Activated CD4-positive, alpha-beta T cell treated with anti-CD3 and anti-CD28 coated beads for 36 hours (primary cell): Measurements from ENCODE around the gene BEGAIN. TPM values are rescaled to one million over a fixed set of nuclear protein-coding genes. Genes with fewer than 3 reads are reported as not detected.

Experiments
- ATAC-seq: fragments of 200-7000 bp; cut with Tn5 transposase; one replicate; pipeline ENCODE4 v1.10.0; 2021; ENCODE audit warnings: mild to moderate bottlenecking, moderate library complexity
- CTCF ChIA-PET: fragments of 350-600 bp; sonication (Branson Sonifier 250); formaldehyde crosslinking; loops from one replicate; lab custom pipeline; 2021; ENCODE audit warnings: antibody characterized with exemption; lab: Charles Lee
- POLR2A ChIA-PET: fragments of 350-600 bp; sonication (Branson Sonifier 250); formaldehyde crosslinking; loops from one replicate; lab custom pipeline; 2021; ENCODE audit warnings: antibody characterized with exemption, inconsistent platforms; lab: Charles Lee
- DNase-seq: peaks from one replicate; pipeline ENCODE4 v3.0.0-alpha.2; 2020
- H3K27ac Mint-ChIP-seq: one replicate; pipeline ENCODE4 v1.8.0; 2021; ENCODE audit warnings: mixed read lengths
- H3K27me3 Mint-ChIP-seq: one replicate; pipeline ENCODE4 v1.8.0; 2021; ENCODE audit warnings: mixed read lengths
- H3K36me3 Mint-ChIP-seq: one replicate; pipeline ENCODE4 v1.8.0; 2021; ENCODE audit warnings: low read depth, mixed read lengths
- H3K4me1 Mint-ChIP-seq: one replicate; pipeline ENCODE4 v1.8.0; 2021; ENCODE audit warnings: mixed read lengths
- H3K4me3 Mint-ChIP-seq: one replicate; pipeline ENCODE4 v1.8.0; 2021; ENCODE audit warnings: mild to moderate bottlenecking, moderate library complexity, mixed read lengths
- H3K9me3 Mint-ChIP-seq: one replicate; pipeline ENCODE4 v1.8.0; 2021; ENCODE audit warnings: low read depth, mixed read lengths
- intact Hi-C, 2 experiments: fragments of 100-400 bp; cut with DNase I in 1 of 2; cut with micrococcal nuclease in 1 of 2; formaldehyde crosslinking; loops; one replicate each; pipeline versions ENCODE4 v1.14.2 to v1.15.1; 2022 to 2024; cut with DNase I, micrococcal nuclease
- total RNA-seq, 2 experiments: library from RNA; stranded (reverse); gene quantifications; one replicate each; pipeline ENCODE4 v1.2.3, GENCODE V29; 2021

The BEGAIN gene
- total RNA-seq, 2 experiments from 2014 or later: 3.1 to 3.5 TPM

DNA sequence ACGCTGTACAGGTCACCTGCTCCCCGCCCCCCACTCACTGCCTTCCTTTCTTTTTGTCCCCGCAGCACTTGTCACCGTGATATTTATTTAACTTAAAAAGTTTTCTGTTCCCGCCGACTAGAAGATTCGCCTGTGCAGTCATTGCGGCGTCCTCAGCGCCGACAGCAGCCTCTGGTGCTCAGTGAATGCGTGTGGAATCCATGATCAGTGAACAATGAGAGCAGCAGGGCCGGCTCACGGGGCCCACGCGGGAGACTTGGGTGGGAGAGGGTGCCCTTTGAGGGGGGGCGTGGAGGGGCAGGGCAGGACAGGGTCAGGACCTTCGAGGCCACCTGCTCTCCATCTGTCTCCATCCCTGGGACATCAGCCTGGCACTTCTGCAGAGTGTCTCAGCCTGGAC, 24.5 kb downstream of the BEGAIN start:
- H3K4me3 Mint-ChIP-seq: no peak overlapping the region
- peaks cover 6% of the 10 kb centered on the region for H3K4me1 Mint-ChIP-seq
- ATAC-seq: no peak
- H3K36me3 Mint-ChIP-seq: no peaks in the 10 kb centered on the region
- H3K27me3 Mint-ChIP-seq: peaks cover 7% of the 10 kb centered on the region
- DNase-seq: no peak
- H3K27ac Mint-ChIP-seq: no peak overlapping the region
- no peaks in the 10 kb centered on the region for H3K9me3 Mint-ChIP-seq
- ChIA-PET POLR2A (no interaction called here), CTCF (interaction anchor here (1.4 kb wide), 1 partner anchor 83 kb away, joined by 4 read pairs; no protein-coding TSS in a partner anchor)
- intact Hi-C loops: no loop called here

DNA sequence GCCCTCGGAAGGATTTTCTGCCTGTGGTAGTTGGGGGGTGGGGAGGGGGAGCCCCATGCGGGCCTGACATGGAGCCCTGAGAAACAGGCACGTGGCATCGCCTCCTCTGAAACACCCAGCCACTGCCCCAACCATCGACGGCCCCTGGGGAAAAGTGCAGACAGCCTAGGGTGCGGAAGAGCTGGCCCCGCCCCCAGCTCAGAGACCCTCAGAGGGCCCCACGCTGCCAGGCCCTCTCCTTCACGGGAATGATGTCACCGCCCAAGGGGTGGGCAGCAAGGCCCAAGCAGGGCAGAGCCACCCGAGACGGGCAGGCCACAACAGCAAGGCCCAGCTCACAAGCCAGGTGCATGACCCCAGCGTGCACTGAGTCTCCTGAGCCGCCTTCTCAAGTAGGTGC, 26.2 kb downstream of the BEGAIN start:
- ATAC-seq (no peak), DNase-seq (no peak)
- H3K27ac Mint-ChIP-seq: no peak overlapping the region
- no peaks in the 10 kb centered on the region for H3K36me3 Mint-ChIP-seq
- ChIA-PET CTCF (no interaction called here), POLR2A (no interaction called here)
- no peaks in the 10 kb centered on the region for H3K9me3 Mint-ChIP-seq
- peaks cover 5% of the 10 kb centered on the region for H3K4me1 Mint-ChIP-seq
- intact Hi-C loops: no loop called here
- no peak overlapping the region for H3K4me3 Mint-ChIP-seq
- no peaks in the 10 kb centered on the region for H3K27me3 Mint-ChIP-seq

DNA sequence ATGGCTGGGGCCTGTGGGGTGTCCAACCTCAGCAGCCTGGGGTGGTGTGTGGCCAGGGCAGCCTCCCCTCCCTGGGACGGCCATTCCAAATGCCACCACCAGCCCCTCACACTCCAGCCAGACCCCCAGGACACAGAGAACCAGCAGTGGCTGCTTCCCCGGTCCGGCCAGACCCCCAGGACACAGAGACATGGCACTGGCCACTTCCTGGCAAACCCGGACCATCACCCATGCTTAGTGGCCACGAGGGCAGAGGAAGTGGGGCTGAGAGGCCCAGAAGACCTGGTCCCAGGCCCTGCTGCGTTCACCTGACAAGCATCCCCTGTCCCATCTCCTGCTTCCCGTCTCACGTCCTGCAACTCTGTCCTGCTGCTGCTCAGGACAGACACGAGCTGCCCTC, 26.7 kb downstream of the BEGAIN start:
- no peak overlapping the region for H3K27ac Mint-ChIP-seq
- no peak overlapping the region for H3K4me3 Mint-ChIP-seq
- POLR2A ChIA-PET: no interaction called here
- no peaks in the 10 kb centered on the region for H3K36me3 Mint-ChIP-seq
- no peaks in the 10 kb centered on the region for H3K9me3 Mint-ChIP-seq
- DNase-seq: no peak
- ATAC-seq: no peak
- intact Hi-C loops: no loop called here
- peaks cover 5% of the 10 kb centered on the region for H3K4me1 Mint-ChIP-seq
- CTCF ChIA-PET: no interaction called here
- no peaks in the 10 kb centered on the region for H3K27me3 Mint-ChIP-seq

- H3K36me3 Mint-ChIP-seq: no peaks in the 10 kb centered on the region
- no peak overlapping the region for H3K4me3 Mint-ChIP-seq
- ATAC-seq (no peak), DNase-seq (no peak)
- intact Hi-C loops: no loop called here
- POLR2A ChIA-PET: no interaction called here
- no peaks in the 10 kb centered on the region for H3K9me3 Mint-ChIP-seq
- CTCF ChIA-PET: interaction anchor here (0.6 kb wide), 1 partner anchor 94 kb away, joined by 3 read pairs; no protein-coding TSS in a partner anchor
- peaks cover 5% of the 10 kb centered on the region for H3K4me1 Mint-ChIP-seq
- no peak overlapping the region for H3K27ac Mint-ChIP-seq
- H3K27me3 Mint-ChIP-seq: no peaks in the 10 kb centered on the region
Observed at GRCh38 chr14:100559455-100559854, 27.8 kb downstream of the BEGAIN start.

DNA sequence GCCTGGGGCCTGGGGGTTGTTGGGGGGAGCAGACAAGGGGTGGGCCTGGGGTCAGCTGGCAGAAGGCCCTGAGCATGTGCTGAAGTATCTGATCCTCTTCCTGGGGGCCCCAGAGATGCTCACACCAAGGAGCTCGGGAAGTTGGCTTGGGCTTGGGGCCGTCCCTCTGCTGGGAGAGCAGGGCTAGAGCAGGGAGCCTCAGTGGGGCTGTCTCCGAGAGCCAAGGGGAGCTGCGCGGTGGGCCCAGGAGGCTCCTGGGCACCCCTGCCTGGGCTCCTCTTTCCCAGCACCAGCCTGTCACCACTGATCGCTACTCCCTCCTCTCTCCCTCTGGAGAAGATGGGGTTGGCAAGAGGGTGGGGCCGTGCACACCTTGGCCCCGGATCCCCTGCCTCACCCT, 28.3 kb downstream of the BEGAIN start:
- no peaks in the 10 kb centered on the region for H3K27me3 Mint-ChIP-seq
- H3K4me3 Mint-ChIP-seq: no peak overlapping the region
- no peak for ATAC-seq
- POLR2A ChIA-PET: no interaction called here
- no peak overlapping the region for H3K27ac Mint-ChIP-seq
- no peak for DNase-seq
- intact Hi-C loops: no loop called here
- H3K4me1 Mint-ChIP-seq: peaks cover 5% of the 10 kb centered on the region
- no peaks in the 10 kb centered on the region for H3K36me3 Mint-ChIP-seq
- CTCF ChIA-PET: interaction anchor here (0.6 kb wide), 1 partner anchor 65 kb away, joined by 3 read pairs; no protein-coding TSS in a partner anchor
- no peaks in the 10 kb centered on the region for H3K9me3 Mint-ChIP-seq

DNA sequence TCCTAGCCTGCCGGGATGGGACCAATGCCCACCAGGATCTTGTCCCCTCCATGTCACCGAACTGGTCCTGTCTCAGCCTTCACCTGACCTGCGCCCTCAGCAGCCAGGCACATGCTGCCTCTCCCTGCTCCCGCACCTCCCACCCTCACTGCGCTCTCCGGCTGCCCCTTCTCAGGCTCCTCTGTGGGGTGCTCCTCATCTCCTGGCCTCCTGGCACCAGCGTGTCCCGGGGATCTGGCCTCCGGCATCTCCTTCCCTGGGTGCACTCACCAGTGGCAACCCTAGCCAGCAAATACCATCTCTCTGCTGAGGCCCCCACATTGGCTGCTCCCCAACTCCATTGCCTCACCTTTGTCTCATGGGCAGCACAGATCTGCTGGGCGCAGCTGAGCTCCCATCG, 29.0 kb downstream of the BEGAIN start:
- no peaks in the 10 kb centered on the region for H3K9me3 Mint-ChIP-seq

GRCh38 chr14:100557658-100558057, 29.6 kb downstream of the BEGAIN start:
- DNase-seq: no peak
- intact Hi-C loops: no loop called here
- ATAC-seq: no peak
- Mint-ChIP-seq H3K27ac (no peak overlapping the region), H3K36me3 (no peaks in the 10 kb centered on the region), H3K9me3 (no peaks in the 10 kb centered on the region), H3K4me3 (no peak overlapping the region), H3K27me3 (no peaks in the 10 kb centered on the region), H3K4me1 (peaks cover 5% of the 10 kb centered on the region)
- ChIA-PET POLR2A (no interaction called here), CTCF (no interaction called here)

More for the DNA sequence above, 29.0 kb downstream of the BEGAIN start:
- intact Hi-C loops: no loop called here
- ChIA-PET POLR2A (no interaction called here), CTCF (interaction anchor here (0.6 kb wide), 1 partner anchor 66 kb away, joined by 3 read pairs; no protein-coding TSS in a partner anchor)
- no peak overlapping the region for H3K27ac Mint-ChIP-seq
- peaks cover 5% of the 10 kb centered on the region for H3K4me1 Mint-ChIP-seq
- no peaks in the 10 kb centered on the region for H3K36me3 Mint-ChIP-seq
- ATAC-seq (no peak), DNase-seq (no peak)
- no peak overlapping the region for H3K4me3 Mint-ChIP-seq
- no peaks in the 10 kb centered on the region for H3K27me3 Mint-ChIP-seq

- no peaks in the 10 kb centered on the region for H3K36me3 Mint-ChIP-seq
- intact Hi-C loops: no loop called here
- ATAC-seq (no peak), DNase-seq (no peak)
- ChIA-PET CTCF (no interaction called here), POLR2A (no interaction called here)
- H3K4me3 Mint-ChIP-seq: no peak overlapping the region
- no peaks in the 10 kb centered on the region for H3K27me3 Mint-ChIP-seq
- H3K4me1 Mint-ChIP-seq: peaks cover 5% of the 10 kb centered on the region
- no peak overlapping the region for H3K27ac Mint-ChIP-seq
- no peaks in the 10 kb centered on the region for H3K9me3 Mint-ChIP-seq
Observed at GRCh38 chr14:100556936-100557505, 30.2 kb downstream of the BEGAIN start.

GRCh38 chr14:100556140-100556475, 31.1 kb downstream of the BEGAIN start:
- no peak overlapping the region for H3K27ac Mint-ChIP-seq
- POLR2A ChIA-PET: no interaction called here

DNA sequence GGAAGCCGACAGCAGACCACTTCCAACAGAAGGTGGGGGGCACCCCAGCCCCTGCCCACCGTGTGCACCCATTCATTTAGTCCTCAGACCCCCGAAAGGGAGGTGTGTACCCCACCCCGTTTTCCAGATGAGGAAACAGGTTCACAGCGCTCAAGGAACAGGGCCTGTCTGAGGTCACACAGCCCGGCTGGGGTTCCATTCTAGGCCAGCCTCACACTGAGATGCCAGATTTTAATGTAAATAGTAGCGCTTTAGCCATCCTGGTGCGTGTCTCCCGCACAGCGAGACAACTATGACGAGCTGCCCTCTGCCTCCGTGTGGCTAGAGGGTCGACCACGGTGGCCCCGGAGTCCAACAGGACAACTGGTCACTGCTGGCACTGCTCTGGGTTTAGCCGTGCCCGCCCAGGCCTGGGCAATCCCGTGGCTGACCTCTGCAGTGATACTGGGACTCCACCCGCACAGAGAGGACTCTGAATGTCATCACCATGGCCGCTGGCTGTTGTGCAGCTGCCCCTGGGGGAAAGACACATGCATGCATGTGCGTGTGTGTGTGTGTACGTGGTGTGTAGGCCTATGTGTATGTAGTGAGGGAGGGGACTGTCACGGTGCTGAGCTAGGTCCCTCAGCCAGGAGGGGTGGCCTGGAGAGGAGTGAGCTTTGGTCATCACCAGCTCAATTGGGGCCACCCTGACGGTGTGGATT, 31.6 kb downstream of the BEGAIN start:
- no peaks in the 10 kb centered on the region for H3K36me3 Mint-ChIP-seq
- H3K27me3 Mint-ChIP-seq: no peaks in the 10 kb centered on the region
- no peaks in the 10 kb centered on the region for H3K9me3 Mint-ChIP-seq
- ATAC-seq (no peak), DNase-seq (no peak)
- intact Hi-C loops: no loop called here
- H3K27ac Mint-ChIP-seq: no peak overlapping the region
- ChIA-PET POLR2A (no interaction called here), CTCF (no interaction called here)
- H3K4me1 Mint-ChIP-seq: peaks cover 5% of the 10 kb centered on the region
- H3K4me3 Mint-ChIP-seq: no peak overlapping the region

More at GRCh38 chr14:100556140-100556475, 31.1 kb downstream of the BEGAIN start:
- Mint-ChIP-seq H3K4me1 (peaks cover 5% of the 10 kb centered on the region), H3K4me3 (no peak overlapping the region), H3K27me3 (no peaks in the 10 kb centered on the region), H3K36me3 (no peaks in the 10 kb centered on the region), H3K9me3 (no peaks in the 10 kb centered on the region)
- CTCF ChIA-PET: no interaction called here
- ATAC-seq (no peak), DNase-seq (no peak)
- intact Hi-C loops: no loop called here

DNA sequence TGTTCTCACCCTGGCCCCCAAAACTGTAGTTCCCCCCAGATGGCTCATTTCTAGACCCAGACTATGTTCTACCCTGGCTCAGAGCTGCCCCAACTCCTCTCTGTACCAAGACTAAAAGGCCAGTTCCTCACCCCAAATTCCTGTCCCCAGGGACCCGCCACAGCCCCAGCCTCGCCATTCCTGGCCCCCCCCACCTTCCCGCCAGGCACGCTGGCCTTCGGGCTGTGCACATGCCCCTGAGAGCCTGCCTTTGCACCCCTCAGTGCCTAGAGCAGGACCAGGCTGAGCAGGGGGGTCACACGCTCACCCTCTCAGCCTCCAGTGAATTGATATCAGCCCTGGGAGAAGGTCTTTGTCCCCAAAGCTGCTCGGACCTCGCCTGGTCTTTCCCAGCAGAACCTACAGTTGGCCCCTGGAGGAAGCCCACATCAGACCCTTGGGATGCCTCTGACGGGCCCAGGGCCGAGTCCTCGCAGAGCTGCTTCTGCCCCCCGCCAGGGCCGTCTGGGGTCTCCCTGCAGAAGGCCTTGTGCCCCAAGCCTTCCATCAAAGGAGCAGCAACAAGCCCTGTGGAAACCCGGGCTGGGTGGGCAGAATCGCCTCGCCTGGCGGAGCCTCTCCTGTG, 32.4 kb downstream of the BEGAIN start:
- Mint-ChIP-seq H3K36me3 (no peaks in the 10 kb centered on the region), H3K27ac (no peak overlapping the region)
- CTCF ChIA-PET: no interaction called here

More for the DNA sequence above, 32.4 kb downstream of the BEGAIN start:
- Mint-ChIP-seq H3K4me1 (peaks cover 5% of the 10 kb centered on the region), H3K4me3 (no peak overlapping the region), H3K9me3 (no peaks in the 10 kb centered on the region), H3K27me3 (no peaks in the 10 kb centered on the region)
- no peak for ATAC-seq
- POLR2A ChIA-PET: no interaction called here
- intact Hi-C loops: no loop called here
- DNase-seq: no peak
